ENCODE data around the gene ARHGAP4. TPM values are rescaled to one million over a fixed set of nuclear protein-coding genes. Genes with fewer than 3 reads are reported as not detected.

ARHGAP4 gene
- total and polyA plus RNA-seq, 2 of the 4 experiments (the other 2 are of a cell fraction) = 0.18 to 0.72 TPM

DNA sequence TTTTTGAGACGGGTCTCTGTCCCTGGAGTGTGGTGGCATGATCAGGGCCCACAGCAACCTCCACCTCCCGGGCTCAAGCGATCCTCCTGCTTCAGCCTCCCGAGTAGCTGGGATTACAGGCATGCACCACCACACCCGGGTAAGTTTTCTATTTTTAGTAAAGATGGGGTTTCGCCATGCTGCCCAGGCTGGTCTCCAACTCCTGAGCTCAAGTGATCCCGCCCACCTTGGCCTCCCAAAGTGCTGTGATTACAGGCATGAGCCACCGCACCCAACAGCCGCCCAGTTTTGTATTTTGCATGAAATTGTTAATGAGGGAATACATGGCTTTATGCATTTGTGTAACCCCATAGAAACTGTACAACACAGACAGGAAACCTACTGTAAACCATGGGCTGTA lies 2.8 kb upstream of the ARHGAP4 start:
- Histone ChIP-seq H2BK120ac (ENCODE audit: low read depth, low read length) (no peak overlapping the region), H3K4ac (ENCODE audit: low read depth, low read length) (no peak overlapping the region), H3K56ac (ENCODE audit: extremely low read depth, insufficient read depth, low read length) (no peak overlapping the region), H2BK5ac (ENCODE audit: low read depth, low read length, poor library complexity, severe bottlenecking) (no peak overlapping the region), H4K5ac (ENCODE audit: low read depth, low read length) (no peak overlapping the region), H3K36me3 (ENCODE audit: control insufficient read depth, insufficient read depth, low read length) (peaks cover 23% of the 10 kb centered on the region), H4K91ac (ENCODE audit: insufficient read depth, low read depth, low read length) (no peak overlapping the region), H3K9me1 (ENCODE audit: insufficient read depth, low read length) (no peaks in the 10 kb centered on the region; the same call in 1 of the 2 replicates), H4K20me1 (ENCODE audit: insufficient read depth, low read length) (peaks cover 13% of the 10 kb centered on the region), H2AFZ (replicated peaks; ENCODE audit: low read length, poor library complexity) (no peak overlapping the region), H3K9ac (ENCODE audit: low read depth, low read length) (no peak overlapping the region), H3K79me1 (ENCODE audit: low read depth in 1 of 2, low read length in 2 of 2) (peaks cover 4 to 11% of the 10 kb centered on the region in 2 experiments; a peak in 2 of 4 replicates), H4K8ac (ENCODE audit: low read depth in 2 of 2, low read length in 2 of 2) (no peak overlapping the region), H2BK15ac (ENCODE audit: low read depth, low read length) (no peak overlapping the region), H3K27me3 (ENCODE audit: control insufficient read depth, insufficient read depth, low read length) (no peaks in the 10 kb centered on the region; the same call in 1 of the 2 replicates), H3K4me2 (ENCODE audit: low read depth, low read length) (no peak overlapping the region), H2AK5ac (ENCODE audit: low read depth, low read length) (no peak overlapping the region), H3K4me3 (ENCODE audit: insufficient read depth, low read depth, low read length) (no peak overlapping the region), H3K9me3 (ENCODE audit: control insufficient read depth, insufficient read depth, low read length) (no peaks in the 10 kb centered on the region), H3K14ac (replicated peaks; ENCODE audit: low read depth, low read length) (no peak overlapping the region), H3K23ac (ENCODE audit: low read depth, low read length) (no peak overlapping the region), H3K4me1 (ENCODE audit: control insufficient read depth, insufficient read depth, low read length) (peaks cover 2% of the 10 kb centered on the region), H2AK9ac (replicated peaks; ENCODE audit: low read depth, low read length, poor library complexity) (no peak overlapping the region), H3K27ac (ENCODE audit: insufficient read depth, low read length) (no peak overlapping the region), H3K18ac (ENCODE audit: low read depth, low read length) (no peak overlapping the region), H2BK20ac (ENCODE audit: low read depth, low read length) (no peak overlapping the region)
- in situ Hi-C loops (cut with MboI; ENCODE audit: low sequenced_read_pairs) = no loop called here
- no peak for DNase-seq
- dilution Hi-C loops (cut with HindIII; ENCODE audit: low sequenced_read_pairs, unreplicated experiment) = no loop called here
- BruUV-seq (replicated peaks) = no TSS peak
- TF ChIP-seq CEBPB (IDR thresholded peaks at IDR 0.05; ENCODE audit: low read depth, low read length) = no peak
- no peak for TF ChIP-seq CHD1 (IDR thresholded peaks at IDR 0.05; ENCODE audit: low read depth, low read length)
- TF ChIP-seq, protein P1, sequence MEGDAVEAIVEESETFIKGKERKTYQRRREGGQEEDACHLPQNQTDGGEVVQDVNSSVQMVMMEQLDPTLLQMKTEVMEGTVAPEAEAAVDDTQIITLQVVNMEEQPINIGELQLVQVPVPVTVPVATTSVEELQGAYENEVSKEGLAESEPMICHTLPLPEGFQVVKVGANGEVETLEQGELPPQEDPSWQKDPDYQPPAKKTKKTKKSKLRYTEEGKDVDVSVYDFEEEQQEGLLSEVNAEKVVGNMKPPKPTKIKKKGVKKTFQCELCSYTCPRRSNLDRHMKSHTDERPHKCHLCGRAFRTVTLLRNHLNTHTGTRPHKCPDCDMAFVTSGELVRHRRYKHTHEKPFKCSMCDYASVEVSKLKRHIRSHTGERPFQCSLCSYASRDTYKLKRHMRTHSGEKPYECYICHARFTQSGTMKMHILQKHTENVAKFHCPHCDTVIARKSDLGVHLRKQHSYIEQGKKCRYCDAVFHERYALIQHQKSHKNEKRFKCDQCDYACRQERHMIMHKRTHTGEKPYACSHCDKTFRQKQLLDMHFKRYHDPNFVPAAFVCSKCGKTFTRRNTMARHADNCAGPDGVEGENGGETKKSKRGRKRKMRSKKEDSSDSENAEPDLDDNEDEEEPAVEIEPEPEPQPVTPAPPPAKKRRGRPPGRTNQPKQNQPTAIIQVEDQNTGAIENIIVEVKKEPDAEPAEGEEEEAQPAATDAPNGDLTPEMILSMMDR (conservative IDR thresholded peaks at IDR 0.05; ENCODE audit: low read depth, low read length) = no peak
- TF ChIP-seq, protein P2, sequence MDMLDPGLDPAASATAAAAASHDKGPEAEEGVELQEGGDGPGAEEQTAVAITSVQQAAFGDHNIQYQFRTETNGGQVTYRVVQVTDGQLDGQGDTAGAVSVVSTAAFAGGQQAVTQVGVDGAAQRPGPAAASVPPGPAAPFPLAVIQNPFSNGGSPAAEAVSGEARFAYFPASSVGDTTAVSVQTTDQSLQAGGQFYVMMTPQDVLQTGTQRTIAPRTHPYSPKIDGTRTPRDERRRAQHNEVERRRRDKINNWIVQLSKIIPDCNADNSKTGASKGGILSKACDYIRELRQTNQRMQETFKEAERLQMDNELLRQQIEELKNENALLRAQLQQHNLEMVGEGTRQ (IDR thresholded peaks at IDR 0.05; ENCODE audit: low read depth, low read length) = no peak
- TF ChIP-seq POLR2A (IDR thresholded peaks at IDR 0.05; ENCODE audit: low read depth, low read length) = no peak
- TF ChIP-seq MAZ (IDR thresholded peaks at IDR 0.05; ENCODE audit: borderline replicate concordance, low read depth, low read length) = no peak
- no peak for TF ChIP-seq BHLHE40 (IDR thresholded peaks at IDR 0.05; ENCODE audit: low read depth, low read length)
- ATAC-seq (ENCODE audit: low read depth) = no peak
- no CpG with 5 or more reads among the region's 9 CpGs for WGBS, 2 experiments (ENCODE audit: extremely low coverage in 2 of 2, insufficient read length in 1 of 2)
- ChIA-PET POLR2A (ENCODE audit: unreplicated experiment) (interaction anchor here (0.9 kb wide), 1 partner anchor 135 kb away, joined by 3 read pairs; no protein-coding TSS in a partner anchor), CTCF (no interaction called here)
- intact Hi-C loops (cut with micrococcal nuclease) = loop anchor here (5.0 kb wide), 1 partner anchor 137 kb away; the partner anchor contains the start of genes IDH3G and SSR4

Data from IMR-90 (cell line).